Left renal cortex interstitium (tissue), 4 donors: Measurements from ENCODE around the gene CTU2. TPM values are rescaled to one million over a fixed set of nuclear protein-coding genes. Genes with fewer than 3 reads are reported as not detected.
A peak's percentile ranks its signal among the peaks of the same experiment; 100 is the strongest.

ENCODE experiments used
- DNase-seq, 4 donors: peaks; one replicate each; pipeline ENCODE4 v3.0.0-alpha.2; 2013; ENCODE audit warnings: low read depth in 4 of 4, low spot score in 2 of 4, missing footprints in 1 of 4
- polyA plus RNA-seq, 4 donors: library from polyadenylated mRNA; unstranded; fragments of 120-200 nt; gene quantifications; one replicate each; pipeline ENCODE4 v1.2.1, GENCODE V29; 2013; ENCODE audit not compliant: insufficient read length in 4 of 4

The CTU2 gene
- polyA plus RNA-seq, 4 donors: 9.8 to 17.8 (median 14.4) TPM

DNA sequence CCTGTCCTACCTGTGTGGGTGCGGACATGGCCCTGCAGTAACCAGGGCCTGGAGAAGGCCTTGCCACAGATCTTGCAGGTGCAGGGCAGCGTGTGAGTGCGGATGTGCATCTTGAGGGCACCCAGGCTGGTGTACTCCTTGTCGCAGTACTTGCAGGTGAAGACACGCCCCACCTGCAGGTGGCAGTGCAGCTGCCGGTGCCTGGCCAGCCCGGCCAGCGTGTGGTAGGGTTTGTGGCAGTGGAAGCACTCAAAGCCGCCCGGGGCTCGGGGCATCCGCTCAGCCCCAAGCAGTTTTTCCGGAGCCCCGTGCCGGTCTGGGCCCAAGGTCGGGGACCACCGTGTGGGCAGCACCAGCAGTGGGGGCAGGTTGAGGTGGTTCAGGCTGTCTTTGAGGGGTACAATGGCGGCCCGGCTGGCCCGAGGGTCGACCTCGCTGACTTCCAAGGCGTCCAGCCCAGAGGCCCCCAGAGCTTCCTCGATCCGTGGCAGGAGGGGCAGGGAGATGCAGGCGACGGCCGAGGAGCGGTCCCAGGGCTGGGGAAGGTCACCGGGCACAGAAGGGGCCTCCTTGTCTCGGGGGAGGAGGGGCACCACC, 25.1 kb upstream of the CTU2 start:
- no peak for DNase-seq

DNA sequence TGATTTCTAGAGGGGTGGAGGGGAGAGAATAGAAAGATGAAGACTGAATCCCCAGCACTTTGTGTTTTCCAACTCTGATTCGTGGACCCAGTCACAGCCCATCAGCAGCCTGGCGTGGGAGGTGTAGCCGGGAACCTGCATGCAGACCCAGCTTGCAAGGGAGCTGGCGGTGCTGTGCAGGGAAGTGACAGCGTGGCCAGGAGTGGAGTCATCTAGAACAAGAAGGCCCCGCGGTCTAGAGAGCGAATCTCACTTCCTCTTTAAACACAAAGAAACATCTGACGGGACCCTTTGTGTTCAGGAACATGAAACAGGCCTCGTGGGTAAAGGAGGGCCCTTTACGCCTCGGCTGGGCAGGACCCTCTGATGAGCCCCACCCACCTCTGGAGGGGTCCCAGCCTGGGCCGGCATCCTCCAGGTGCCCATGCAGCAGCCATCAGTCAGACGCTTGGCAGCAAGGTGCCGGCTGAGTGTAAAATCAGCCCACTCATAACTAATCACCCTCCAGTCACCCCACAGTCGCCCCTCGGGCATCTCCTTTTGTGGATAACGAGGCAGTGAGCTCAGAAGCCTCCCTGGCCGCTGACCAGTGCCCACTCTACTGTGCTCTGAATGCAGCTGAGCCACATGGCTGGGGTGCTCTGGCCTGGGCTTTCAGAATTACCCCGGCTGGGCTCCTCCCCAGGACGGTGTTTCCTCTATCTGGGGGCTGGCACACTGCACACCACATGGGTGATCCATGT, 24.4 kb upstream of the CTU2 start:
- DNase-seq: no peak

DNA sequence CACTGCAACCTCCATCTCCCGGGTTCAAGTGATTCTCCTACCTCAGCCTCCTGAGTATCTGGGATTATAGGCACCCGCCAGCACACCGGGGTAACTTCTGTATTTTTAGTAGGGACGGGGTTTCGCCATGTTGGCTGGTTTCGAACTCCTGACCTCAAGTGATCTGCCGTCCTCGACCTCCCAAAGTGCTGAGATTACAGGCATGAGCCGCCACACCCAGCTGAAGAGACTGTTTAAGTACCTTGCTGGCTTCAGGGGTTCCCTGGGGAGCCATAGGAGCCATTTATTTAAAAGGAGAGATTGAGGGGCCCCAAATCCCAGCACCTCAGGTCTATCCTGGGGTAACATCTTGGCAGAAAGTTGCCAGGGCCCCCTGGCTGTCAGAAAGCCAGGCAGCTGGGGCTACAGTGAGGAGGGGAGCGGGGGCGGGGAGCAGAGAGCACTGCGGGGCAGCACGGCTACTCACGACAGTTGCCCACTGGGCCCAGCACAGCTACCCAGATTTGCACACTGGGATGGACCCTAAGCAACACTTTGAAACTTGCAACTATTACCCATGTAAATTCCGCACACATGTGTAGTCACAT, 21.6 kb upstream of the CTU2 start:
- DNase-seq: no peak

DNA sequence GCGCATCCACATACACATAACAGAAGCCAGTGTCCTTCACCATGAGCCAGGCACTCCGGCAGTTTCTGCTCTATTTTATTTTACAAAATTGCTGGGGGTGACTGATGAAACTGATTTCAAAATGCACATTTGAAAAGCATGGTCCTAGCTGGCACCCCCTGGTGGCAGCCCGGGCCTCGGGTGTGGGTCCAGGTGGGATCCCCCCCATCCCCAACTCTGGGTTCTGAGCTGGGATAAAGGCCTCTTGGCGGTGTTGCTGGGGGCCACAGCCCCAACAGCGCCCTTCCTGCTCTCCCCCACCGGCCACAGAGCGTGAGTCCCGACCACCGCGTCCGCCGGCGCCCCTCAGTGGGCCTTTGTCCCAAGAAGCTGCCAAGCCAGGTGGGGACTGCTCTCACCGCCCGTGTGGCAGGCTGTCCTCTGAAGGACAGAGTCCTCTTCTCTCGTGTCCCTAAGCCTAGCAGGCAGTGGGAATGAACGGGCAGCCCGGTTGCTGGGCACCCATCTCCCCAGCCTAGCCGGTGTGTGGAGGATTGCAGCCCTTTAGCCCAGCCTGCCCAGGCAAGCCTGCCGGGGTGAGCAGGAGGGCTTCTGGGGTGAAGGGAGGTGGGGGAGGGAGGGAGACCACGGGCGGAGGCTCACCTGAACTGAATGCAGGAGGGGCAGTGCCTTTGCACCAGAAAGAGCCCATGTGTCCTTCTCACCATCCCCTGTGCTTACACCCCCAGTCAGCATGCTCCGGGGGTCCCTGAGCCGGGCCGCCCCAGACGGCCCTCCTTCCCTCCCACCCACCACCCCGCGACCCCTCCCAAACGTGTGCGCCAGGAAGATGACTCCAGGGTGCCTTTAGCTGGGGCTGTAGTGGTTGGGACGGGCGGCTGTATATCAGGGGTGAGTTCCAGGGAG, 20.9 kb upstream of the CTU2 start:
- no peak for DNase-seq

DNA sequence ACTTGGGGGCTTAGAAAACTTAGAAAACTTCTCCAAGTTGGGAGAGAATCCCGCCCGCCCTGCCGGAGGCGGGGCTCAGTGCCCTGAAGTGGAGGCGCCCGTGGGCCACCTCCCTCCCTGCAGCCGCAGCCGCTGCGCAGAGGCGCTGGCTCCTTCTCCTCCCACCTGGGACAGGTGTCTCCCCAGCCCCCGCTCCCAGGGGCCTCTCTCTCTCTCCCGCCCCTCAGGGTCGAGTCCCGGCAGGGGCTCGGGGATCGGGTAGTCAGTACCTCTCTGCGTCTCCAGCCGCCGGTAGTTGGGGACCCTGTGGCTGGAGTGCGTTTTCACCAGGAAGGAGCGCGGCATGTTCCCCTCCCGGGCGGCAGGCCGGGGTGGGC, 20.3 kb upstream of the CTU2 start:
- DNase-seq: no peak

DNA sequence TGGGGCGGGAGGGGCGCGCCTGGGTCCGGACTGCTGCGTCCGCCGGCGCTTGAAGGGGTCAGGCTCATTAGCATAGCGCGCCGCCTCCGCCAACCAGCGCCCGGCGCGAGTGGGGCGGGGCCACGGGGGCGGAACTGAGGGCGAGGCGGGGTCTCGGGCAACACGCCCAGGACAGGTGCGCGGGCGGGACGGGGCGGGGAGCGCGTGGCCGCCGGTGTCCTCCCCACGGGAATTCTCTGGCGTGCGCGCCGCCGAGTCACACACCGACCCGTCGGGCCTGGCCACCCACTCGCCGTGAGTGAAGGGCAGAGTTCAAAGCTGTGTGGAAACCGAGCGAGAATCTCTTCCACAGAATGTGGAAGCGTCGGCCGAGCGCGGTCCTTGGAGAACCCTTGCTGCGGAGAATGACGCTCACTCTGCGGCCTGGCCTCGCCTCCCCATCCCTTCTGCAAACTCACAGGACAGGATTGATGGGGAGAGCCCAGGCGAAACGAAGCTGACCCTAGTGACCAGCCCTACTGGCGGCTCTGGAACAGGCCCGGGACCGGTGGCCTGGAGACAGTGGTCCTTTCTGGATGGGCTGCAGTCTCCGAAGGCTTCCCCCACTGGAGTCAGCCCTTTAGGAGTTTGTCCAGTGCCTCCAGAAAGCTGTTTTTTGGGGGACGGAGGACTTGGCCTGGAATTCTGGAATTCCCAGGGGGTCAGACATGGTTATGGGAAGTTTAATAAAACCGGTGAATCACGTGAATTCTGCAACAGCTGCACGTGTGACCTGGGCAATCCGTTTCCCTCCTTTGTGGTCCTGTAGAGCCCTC, 19.7 kb upstream of the CTU2 start, which contains the start of gene SNAI3:
SNAI3 (minus strand) TSS at position 69 of the 815 bp plus-strand sequence. CDS start 101 bp downstream, outside the sequence.
- DNase-seq: peak in 1 of 4 donors; percentile 61

DNA sequence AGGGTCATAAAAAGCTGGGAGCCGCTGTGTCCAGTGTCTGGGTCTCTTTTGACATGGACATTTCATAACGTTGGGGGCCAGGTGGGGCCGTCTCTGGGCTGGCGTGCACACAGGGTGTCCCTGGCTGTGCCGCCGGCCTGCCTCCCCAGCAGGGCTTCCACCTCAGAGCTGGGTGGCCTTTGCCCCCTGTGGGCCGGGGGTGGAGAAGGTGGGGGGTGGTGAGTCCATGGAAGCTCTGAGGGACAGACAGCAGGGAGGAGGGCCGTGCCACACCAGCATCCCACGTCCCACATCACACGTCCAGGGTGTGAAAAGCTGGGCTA, 19.1 kb upstream of the CTU2 start:
- DNase-seq: no peak

DNA sequence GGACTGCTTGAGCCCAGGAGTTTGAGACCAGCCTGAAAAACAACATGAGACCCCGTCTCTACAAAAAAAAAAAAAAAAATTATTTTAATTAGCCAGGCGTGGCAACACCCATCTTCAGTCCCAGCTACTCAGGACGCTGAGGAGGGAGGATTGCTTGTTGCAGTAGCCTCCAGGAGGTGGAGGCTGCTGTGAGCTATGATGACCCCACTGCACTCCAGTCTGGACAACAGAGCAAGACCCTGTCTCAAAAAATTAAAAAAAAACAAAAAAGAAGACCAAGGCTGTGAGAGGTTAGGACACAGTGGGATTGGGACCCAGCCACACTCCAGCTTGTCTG, 18.7 kb upstream of the CTU2 start:
- DNase-seq: no peak

DNA sequence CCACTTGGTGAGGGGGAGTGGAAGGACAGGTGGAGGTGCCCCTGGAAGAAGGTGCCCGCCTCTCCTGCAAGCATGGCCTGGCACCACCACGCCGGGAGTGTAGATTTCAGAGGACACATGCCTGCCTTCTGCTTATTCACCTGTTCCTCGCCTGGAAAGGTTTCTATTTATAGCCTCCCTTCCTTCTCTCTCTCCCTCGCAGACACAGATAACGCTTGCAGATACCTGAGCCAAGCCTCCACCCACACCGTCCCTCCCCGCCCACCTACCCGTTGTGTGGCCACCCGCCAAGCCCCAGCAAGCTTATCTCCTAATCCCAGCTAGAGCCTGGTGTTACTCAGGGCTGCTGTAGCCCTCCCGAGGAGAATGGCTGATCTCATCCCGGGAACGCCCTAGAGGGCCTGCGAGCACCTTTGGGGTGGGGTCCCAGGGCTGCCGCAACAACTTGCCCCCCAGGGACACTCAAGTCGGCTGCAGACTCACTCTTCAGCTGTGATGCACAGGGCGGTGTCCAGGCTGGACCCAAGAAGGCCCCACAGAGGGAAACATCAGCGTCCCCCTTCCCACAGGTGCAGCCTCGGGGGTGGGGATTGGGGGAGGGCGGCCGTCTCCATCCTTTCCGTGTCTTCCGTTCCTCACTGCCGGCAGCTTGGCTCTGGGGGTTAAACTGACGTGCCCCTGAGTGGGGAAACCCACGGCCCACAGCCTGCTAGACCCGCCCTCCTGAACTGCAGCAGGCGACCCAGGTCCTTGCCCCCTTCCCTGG, 18.1 kb upstream of the CTU2 start:
- DNase-seq: no peak

DNA sequence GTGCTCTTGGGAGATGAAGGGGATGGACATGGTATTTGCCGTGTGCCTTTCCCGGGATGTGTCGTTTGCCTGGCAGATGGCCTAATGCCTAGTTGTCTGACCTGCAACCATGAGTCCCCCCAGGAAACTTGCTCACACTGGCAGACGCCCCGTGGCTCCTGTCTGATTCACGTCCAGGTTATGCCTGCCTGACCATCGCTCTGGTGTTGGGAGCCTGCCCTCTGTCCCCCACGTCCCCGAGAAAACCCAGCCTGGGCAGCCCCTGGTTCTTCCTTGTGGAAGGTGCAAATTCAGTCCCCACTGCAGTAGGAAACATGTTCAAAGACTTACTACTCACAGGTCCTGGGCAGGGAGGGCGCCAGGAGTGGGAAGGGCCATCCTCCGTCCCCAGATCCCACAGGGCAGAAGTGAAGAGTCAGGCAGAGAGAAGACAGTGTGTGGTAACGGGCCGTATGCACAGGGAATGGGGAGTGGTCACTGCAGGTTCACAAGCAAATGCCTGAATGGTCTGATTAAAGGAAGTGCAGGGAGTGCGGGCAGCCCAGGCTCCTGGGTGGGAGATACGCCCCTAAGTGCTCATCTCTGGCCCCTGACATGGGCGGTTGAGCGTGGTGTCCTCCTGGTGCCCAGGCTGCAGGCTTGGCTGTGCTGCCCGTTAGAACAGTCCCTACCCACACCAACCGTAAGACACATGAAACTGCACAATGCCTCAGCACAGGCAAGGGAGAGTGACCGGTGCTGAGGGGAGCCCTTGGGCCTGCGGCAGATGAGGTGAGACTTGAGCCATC, 15.8 kb upstream of the CTU2 start:
- DNase-seq: no peak

DNA sequence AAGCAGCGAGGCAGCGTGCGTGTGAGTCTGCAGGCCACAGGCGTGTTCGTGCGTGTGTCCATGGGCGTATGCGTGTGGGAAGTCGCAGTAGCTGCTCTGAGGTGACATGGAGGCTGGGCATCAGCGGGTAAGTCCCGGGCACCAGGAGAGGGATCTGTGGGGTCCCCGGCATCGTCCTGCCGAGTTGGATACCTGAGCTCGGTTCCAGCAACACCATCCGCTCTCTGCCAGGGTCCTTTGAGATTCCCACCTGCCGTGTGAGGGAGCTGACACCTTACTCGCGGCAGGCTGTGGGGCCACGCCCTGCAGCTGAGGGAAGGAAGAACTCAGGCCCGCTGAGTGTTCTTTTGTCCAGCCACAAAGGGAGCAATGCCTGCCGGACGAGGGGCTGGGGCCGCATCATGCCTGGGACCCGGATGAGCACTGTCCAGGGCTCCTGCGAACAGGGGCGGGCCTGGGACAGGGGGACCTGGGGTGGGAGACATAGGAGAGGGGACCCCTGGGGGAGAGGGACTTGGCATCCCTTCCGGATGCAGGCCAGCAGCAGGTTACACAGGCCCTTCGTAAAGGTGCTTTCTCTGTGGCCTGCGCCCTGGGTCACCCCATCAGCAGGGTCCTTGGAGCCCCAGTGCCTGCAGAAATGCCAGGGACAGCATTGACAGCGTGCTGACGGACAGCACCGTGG, 15.0 kb upstream of the CTU2 start:
- DNase-seq: no peak

DNA sequence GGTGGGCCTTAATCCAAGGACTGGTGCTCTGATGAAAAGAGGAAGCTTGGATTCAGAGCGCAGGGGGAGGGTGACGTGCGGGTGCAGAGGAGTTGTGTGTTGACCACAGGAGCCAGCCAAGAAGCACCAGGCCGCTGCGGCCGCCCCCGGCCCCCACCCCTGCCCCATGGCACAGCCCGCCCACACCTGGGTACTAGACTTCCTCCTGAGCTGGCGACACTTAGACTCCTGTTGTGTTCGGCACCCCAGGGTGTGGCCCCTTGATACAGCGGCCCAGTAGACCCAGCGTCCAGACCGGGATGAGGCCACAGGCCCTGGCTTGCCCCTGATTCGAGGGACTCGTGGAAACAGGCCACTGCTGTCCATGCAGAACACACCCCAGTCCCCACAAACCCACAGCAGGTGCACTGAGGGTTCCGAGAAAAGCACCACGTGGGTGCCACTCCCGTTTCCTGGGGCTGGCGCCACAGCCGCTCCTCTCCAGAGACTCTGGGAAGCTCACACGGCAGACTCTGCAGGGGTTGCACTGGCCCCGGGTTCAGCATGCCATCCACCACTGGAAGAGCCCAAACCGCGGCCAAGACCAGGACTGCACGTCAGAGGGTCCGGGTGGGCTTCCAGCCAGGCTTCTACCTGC, 14.3 kb upstream of the CTU2 start:
- DNase-seq: no peak

DNA sequence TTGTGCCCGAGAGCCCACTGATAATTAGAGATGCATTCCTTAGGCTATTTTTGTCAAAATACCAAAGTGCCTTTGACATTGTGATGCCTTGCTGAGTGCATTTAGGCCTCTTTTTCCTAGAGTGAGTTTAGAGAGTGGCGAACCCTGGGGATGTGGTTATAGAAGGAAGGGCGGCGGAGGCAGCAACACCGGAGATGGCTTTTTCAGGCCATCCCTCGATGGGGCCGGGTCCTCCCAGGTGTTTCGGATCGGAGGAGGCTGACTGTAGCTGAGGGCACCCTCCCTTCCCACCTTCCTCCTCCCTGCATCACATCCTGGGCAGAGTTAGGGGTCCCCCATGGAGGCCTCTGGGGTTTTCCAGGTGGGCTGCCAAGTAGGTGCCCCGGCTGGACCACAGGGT, 13.4 kb upstream of the CTU2 start:
- no peak for DNase-seq

DNA sequence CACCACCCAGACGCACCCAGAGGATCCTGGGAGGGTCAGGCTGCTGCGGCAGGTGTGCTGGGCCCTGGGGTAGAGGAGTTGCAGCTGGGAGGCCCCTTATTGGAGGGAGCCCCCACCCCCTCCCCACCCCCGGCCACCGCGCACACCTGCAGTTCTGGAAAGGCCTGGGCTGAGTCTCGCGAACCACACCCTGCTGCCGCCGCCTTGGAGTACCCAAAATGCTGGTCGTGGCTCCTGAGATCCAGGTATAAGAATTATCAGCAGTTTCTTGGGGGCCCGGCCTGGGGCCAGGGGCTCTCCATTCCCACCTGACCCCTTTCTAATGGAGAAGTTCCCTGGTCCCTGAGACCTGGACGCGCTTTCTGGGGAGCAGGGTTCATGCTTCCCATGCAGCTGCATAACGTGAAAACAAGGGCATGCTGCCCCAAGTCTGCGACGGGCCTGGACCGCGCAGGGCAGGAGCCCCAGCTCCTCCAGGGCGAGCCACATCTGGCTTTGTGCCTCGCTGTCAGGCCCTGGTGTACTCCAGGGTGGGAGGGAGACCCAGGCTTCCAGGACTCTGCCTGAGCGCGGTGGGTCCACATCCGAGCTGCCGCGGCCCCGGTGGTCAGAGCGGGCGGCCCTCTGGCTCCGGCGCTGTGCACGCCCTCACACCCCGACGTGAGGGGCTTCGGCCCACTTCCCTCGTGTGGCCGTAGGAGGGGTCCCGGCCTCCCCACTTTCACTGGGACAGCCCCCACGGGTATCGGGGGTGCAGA, 12.7 kb upstream of the CTU2 start:
- DNase-seq: no peak

DNA sequence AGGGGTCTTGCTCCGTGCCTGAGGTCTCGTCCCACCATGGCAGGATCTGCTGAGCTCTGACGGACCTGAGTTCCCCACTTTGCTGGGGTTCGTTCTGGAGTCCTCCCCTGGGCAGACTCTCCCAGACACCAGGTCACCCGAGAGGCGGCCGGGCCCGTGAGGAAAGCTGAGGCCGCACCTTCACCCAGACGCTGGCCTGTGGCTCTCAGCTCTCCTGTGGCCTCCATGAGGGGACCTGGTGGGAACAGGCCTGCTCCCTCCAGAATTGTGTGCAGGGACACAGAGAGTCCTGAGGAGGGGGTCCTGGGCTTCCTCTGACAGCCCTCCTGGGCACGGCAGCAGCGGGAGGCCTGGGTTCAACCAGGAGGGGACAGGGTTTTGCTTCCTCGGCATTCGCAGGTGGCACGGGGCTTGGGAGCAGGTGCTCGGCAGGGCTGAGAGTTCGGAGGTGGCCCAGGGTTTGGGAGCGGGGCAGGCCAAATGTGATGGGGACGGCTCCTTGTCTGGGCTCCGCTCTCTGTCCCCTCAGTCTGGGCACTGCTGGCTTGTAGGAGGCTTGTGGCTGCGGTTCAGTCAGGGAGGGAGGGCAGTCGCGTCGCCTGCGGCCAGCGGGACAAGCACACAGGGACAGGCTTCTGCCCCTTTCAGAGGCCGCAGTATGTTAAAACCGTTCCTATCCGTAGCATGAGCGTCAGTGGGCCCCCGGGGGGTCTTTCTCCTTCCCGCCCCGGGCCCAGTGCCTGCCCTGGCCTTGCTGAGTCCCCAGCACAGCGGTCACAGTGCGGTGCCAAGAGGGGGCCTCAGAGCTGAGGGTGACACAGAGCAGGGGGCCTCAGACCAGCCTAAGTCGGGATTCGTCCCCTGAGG, 11.8 kb upstream of the CTU2 start:
- no peak for DNase-seq

DNA sequence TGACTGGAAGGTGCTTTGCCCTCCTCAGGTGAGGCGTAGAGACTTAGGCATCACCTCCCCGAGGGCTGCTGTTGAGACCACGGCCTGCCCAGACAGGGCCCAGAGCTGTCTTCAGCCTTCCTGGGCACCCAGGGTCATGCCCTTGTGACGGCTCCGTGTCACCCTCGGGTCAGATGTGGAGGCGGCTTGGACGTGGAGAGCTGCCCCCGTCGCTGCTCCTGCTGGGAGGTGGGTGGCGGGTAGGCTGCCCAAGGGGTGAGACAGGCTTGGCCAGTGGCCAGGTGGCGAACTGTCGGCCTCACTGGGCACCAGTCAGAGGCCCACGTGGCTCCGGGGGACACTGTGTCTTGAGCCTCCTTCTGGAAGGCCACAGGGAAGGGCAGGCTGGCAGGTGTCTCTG, 11.1 kb upstream of the CTU2 start:
- no peak for DNase-seq
